KOPT-K1 (cell line): ENCODE data around the gene EVX2.
A peak's percentile ranks its signal among the peaks of the same experiment; 100 is the strongest.

Experiments
- H3K27ac ChIP-seq: fragments of 200-600 bp; sonication (generic); 2 replicates; pipeline ENCODE4 v1.5.1; 2016; ENCODE audit warnings: antibody characterized with exemption, mild to moderate bottlenecking, low read depth, low read length; ENCODE audit not compliant: poor library complexity, severe bottlenecking
- H3K36me3 ChIP-seq: fragments of 200-600 bp; sonication (generic); 2 replicates; pipeline ENCODE4 v1.5.1; 2017; ENCODE audit warnings: antibody characterized with exemption, mild to moderate bottlenecking, low read length, moderate library complexity; ENCODE audit not compliant: insufficient read depth
- H3K9me3 ChIP-seq: fragments of 200-600 bp; sonication (generic); 2 replicates; pipeline ENCODE4 v1.5.1; 2017; ENCODE audit warnings: antibody characterized with exemption, low read length, mild to moderate bottlenecking; ENCODE audit not compliant: insufficient read depth, poor library complexity, severe bottlenecking

The EVX2 gene

GRCh38 chr2:176096986-176097819 is 13.4 kb upstream of the EVX2 start:
- Histone ChIP-seq H3K9me3 (no peaks in the 10 kb centered on the region), H3K36me3 (no peaks in the 10 kb centered on the region), H3K27ac (peak overlapping the region; percentile 10)

GRCh38 chr2:176096243-176096985 is 12.7 kb upstream of the EVX2 start:
- no peaks in the 10 kb centered on the region for H3K9me3 ChIP-seq
- peak overlapping the region; percentile 10 for H3K27ac ChIP-seq
- no peaks in the 10 kb centered on the region for H3K36me3 ChIP-seq

GRCh38 chr2:176095421-176095820 is 11.7 kb upstream of the EVX2 start:
- Histone ChIP-seq H3K9me3 (no peaks in the 10 kb centered on the region), H3K36me3 (no peaks in the 10 kb centered on the region), H3K27ac (no peak overlapping the region)

- no peaks in the 10 kb centered on the region for H3K36me3 ChIP-seq
- H3K27ac ChIP-seq = no peak overlapping the region
- H3K9me3 ChIP-seq = no peaks in the 10 kb centered on the region
Measured at GRCh38 chr2:176094349-176094748, 10.6 kb upstream of the EVX2 start.

- no peaks in the 10 kb centered on the region for H3K36me3 ChIP-seq
- no peaks in the 10 kb centered on the region for H3K9me3 ChIP-seq
- H3K27ac ChIP-seq = no peak overlapping the region
Measured at GRCh38 chr2:176093898-176094249, 10.1 kb upstream of the EVX2 start.

- Histone ChIP-seq H3K9me3 (no peaks in the 10 kb centered on the region), H3K27ac (no peak overlapping the region)
Measured at GRCh38 chr2:176093145-176093897, 9.6 kb upstream of the EVX2 start.

GRCh38 chr2:176092270-176093144 is 8.7 kb upstream of the EVX2 start, which contains the start of gene HOXD13:
Gene HOXD13 (plus strand): TSS chr2:176092721. CDS start chr2:176092891, 170 bp downstream.
- Histone ChIP-seq H3K27ac (no peak within 1 kb of the TSS), H3K36me3 (no peaks in the 10 kb centered on the region), H3K9me3 (no peaks in the 10 kb centered on the region)

More at GRCh38 chr2:176093145-176093897, 9.6 kb upstream of the EVX2 start:
- H3K36me3 ChIP-seq = no peaks in the 10 kb centered on the region

GRCh38 chr2:176091329-176092258 is 7.8 kb upstream of the EVX2 start:
- H3K27ac ChIP-seq = no peak overlapping the region
- H3K36me3 ChIP-seq = no peaks in the 10 kb centered on the region
- H3K9me3 ChIP-seq = no peaks in the 10 kb centered on the region

GRCh38 chr2:176090862-176091261 is 7.1 kb upstream of the EVX2 start:
- no peaks in the 10 kb centered on the region for H3K36me3 ChIP-seq
- no peak overlapping the region for H3K27ac ChIP-seq
- no peaks in the 10 kb centered on the region for H3K9me3 ChIP-seq

GRCh38 chr2:176089843-176090395 is 6.2 kb upstream of the EVX2 start:
- Histone ChIP-seq H3K27ac (no peak overlapping the region), H3K9me3 (no peaks in the 10 kb centered on the region), H3K36me3 (no peaks in the 10 kb centered on the region)

- Histone ChIP-seq H3K27ac (no peak overlapping the region), H3K36me3 (no peaks in the 10 kb centered on the region), H3K9me3 (no peaks in the 10 kb centered on the region)
Measured at GRCh38 chr2:176088937-176089842, 5.4 kb upstream of the EVX2 start.

GRCh38 chr2:176088048-176088936 is 4.5 kb upstream of the EVX2 start:
- Histone ChIP-seq H3K9me3 (no peaks in the 10 kb centered on the region), H3K36me3 (no peaks in the 10 kb centered on the region), H3K27ac (no peak overlapping the region)
